Body of pancreas (tissue), 4 donors: ENCODE results near the gene ERMP1. TPM values are rescaled to one million over a fixed set of nuclear protein-coding genes. Genes with fewer than 3 reads are reported as not detected.

Experiments
- ATAC-seq: fragments of 150-250 bp; one replicate; pipeline ENCODE4 v1.9.1; 2016
- DNase-seq, 4 donors: peaks; one replicate each; pipeline ENCODE4 v3.0.0-alpha.2; 2019
- H3K27ac ChIP-seq, 4 donors: fragments of 200-600 bp; sonication (generic); 1 replicate in 3 of 4; 2 replicates in 1 of 4; pipeline versions ENCODE4 v1.5.1 to v1.6.1; 2016 to 2019; ENCODE audit warnings: mild to moderate bottlenecking in 1 of 4, mixed read lengths in 1 of 4, moderate library complexity in 1 of 4
- H3K27me3 ChIP-seq, 2 donors: fragments of 200-600 bp; sonication (generic); one replicate each; pipeline ENCODE4 v1.6.0; 2016; ENCODE audit warnings: mild to moderate bottlenecking in 1 of 2
- H3K36me3 ChIP-seq, 2 donors: fragments of 200-600 bp; sonication (generic); replicated peaks in 1 of 2; 2 replicates each; pipeline ENCODE4 v1.5.1; 2016; ENCODE audit warnings: low read depth in 2 of 2; ENCODE audit not compliant: insufficient read depth in 1 of 2
- H3K4me1 ChIP-seq: fragments of 200-600 bp; sonication (generic); one replicate; pipeline ENCODE4 v1.6.0; 2016
- H3K4me3 ChIP-seq, 2 donors: fragments of 200-600 bp; sonication (generic); 1 replicate in 1 of 2; 2 replicates in 1 of 2; pipeline ENCODE4 v1.5.1; 2016 to 2019
- H3K9me3 ChIP-seq, 3 donors: fragments of 200-600 bp; sonication (generic); 1 replicate in 2 of 3; 2 replicates in 1 of 3; pipeline ENCODE4 v1.5.1; 2016
- POLR2A ChIP-seq, 3 donors: fragments of 450-650 bp; IDR thresholded peaks; one replicate each; pipeline ENCODE4 v1.6.1; 2016; ENCODE audit warnings: antibody characterized with exemption in 3 of 3, mild to moderate bottlenecking in 2 of 3
- WGBS, 2 donors: methylation state at CpG; one replicate each; pipeline ENCODE4 v1.1.5; 2017; 5-methylcytosine and 5-hydroxymethylcytosine counted together
- intact Hi-C: fragments of 100-400 bp; cut with DNase I; formaldehyde crosslinking; loops from one replicate; pipeline ENCODE4 v1.15.1; 2023
- total RNA-seq, 2 donors: library from RNA; depleted of rRNA; stranded (reverse); fragments of >200 nt; gene quantifications; one replicate each; pipeline ENCODE4 v1.1.0, GENCODE V29; 2016
- TF ChIP-seq, protein P1 (sequence below), 7 experiments: fragments of 450-650 bp in 4 of 7; fragments of 200-600 bp in 3 of 7; sonication (generic) in 3 of 7; IDR thresholded peaks; one replicate each; pipeline ENCODE4 v1.5.1; 2016 to 2019; ENCODE audit warnings: antibody characterized with exemption in 7 of 7

Gene ERMP1
- total RNA-seq, 2 donors from 2014 or later: 11.2 to 11.9 TPM

GRCh38 chr9:5876026-5876425 lies 43.1 kb upstream of the ERMP1 start:
- DNase-seq: no peak
- no peaks in the 10 kb centered on the region for H3K4me1 ChIP-seq
- ATAC-seq: no peak
- TF ChIP-seq, protein P1, sequence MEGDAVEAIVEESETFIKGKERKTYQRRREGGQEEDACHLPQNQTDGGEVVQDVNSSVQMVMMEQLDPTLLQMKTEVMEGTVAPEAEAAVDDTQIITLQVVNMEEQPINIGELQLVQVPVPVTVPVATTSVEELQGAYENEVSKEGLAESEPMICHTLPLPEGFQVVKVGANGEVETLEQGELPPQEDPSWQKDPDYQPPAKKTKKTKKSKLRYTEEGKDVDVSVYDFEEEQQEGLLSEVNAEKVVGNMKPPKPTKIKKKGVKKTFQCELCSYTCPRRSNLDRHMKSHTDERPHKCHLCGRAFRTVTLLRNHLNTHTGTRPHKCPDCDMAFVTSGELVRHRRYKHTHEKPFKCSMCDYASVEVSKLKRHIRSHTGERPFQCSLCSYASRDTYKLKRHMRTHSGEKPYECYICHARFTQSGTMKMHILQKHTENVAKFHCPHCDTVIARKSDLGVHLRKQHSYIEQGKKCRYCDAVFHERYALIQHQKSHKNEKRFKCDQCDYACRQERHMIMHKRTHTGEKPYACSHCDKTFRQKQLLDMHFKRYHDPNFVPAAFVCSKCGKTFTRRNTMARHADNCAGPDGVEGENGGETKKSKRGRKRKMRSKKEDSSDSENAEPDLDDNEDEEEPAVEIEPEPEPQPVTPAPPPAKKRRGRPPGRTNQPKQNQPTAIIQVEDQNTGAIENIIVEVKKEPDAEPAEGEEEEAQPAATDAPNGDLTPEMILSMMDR (IDR thresholded peaks at IDR 0.05): no peak
- TF ChIP-seq POLR2A (IDR thresholded peaks at IDR 0.05): no peak
- no peak overlapping the region for H3K4me3 ChIP-seq
- intact Hi-C loops: no loop called here
- H3K27me3 ChIP-seq: no peaks in the 10 kb centered on the region
- 46 to 80% methylated on average over 1 of the region's 1 CpG for WGBS, 2 donors
- H3K36me3 ChIP-seq: no peaks in the 10 kb centered on the region
- no peak overlapping the region for H3K27ac ChIP-seq
- no peaks in the 10 kb centered on the region for H3K9me3 ChIP-seq

DNA sequence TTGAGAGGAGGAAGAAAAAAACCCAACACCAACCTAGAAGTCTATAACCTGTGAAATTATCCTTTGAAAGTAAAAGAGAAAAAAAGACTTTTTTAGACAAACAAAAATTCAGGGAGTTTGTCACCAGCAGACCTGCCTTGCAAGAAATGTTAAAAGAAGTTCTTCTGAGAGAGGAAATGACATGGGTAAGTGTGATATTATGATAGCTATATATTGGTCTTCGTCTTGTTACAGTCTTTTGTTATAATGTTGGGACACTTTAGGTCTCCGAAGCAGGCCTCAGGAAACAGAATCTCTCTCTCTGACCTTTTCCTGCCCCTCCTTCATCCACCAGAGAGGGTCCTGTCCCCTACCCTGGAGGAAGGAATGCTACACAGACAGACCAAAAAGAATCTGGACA lies 41.1 kb upstream of the ERMP1 start:
- no peak overlapping the region for H3K27ac ChIP-seq
- no peaks in the 10 kb centered on the region for H3K27me3 ChIP-seq
- H3K4me3 ChIP-seq: no peak overlapping the region
- intact Hi-C loops: no loop called here
- no peaks in the 10 kb centered on the region for H3K4me1 ChIP-seq
- ATAC-seq (no peak), DNase-seq (no peak)
- 82 to 89% methylated on average over 2 of the region's 2 CpGs for WGBS, 2 donors
- no peak for TF ChIP-seq POLR2A (IDR thresholded peaks at IDR 0.05)
- TF ChIP-seq, protein P1 (IDR thresholded peaks at IDR 0.05): no peak
- no peaks in the 10 kb centered on the region for H3K36me3 ChIP-seq
- no peaks in the 10 kb centered on the region for H3K9me3 ChIP-seq

- Histone ChIP-seq H3K4me3 (no peak overlapping the region), H3K27ac (no peak overlapping the region), H3K27me3 (no peaks in the 10 kb centered on the region), H3K4me1 (no peaks in the 10 kb centered on the region), H3K36me3 (no peaks in the 10 kb centered on the region), H3K9me3 (no peaks in the 10 kb centered on the region)
- TF ChIP-seq, protein P1 (IDR thresholded peaks at IDR 0.05): no peak
- no peak for TF ChIP-seq POLR2A (IDR thresholded peaks at IDR 0.05)
- WGBS, 2 donors: 85 to 93% methylated on average over 5 of the region's 5 CpGs
- no peak for DNase-seq
- no peak for ATAC-seq
- intact Hi-C loops: no loop called here
Measured at GRCh38 chr9:5873439-5873838, 40.5 kb upstream of the ERMP1 start.

- no peaks in the 10 kb centered on the region for H3K36me3 ChIP-seq
- H3K4me1 ChIP-seq: no peaks in the 10 kb centered on the region
- H3K27ac ChIP-seq: no peak overlapping the region
- no peak for TF ChIP-seq POLR2A (IDR thresholded peaks at IDR 0.05)
- TF ChIP-seq, protein P1 (IDR thresholded peaks at IDR 0.05): no peak
- H3K27me3 ChIP-seq: no peaks in the 10 kb centered on the region
- DNase-seq: no peak
- H3K9me3 ChIP-seq: no peaks in the 10 kb centered on the region
- ATAC-seq: no peak
- intact Hi-C loops: no loop called here
- H3K4me3 ChIP-seq: no peak overlapping the region
- WGBS, 2 donors: 63 to 73% methylated on average over 4 of the region's 4 CpGs
Measured at GRCh38 chr9:5872511-5872910, 39.6 kb upstream of the ERMP1 start.

- no peaks in the 10 kb centered on the region for H3K36me3 ChIP-seq
- no peak overlapping the region for H3K4me3 ChIP-seq
- 55 to 57% methylated on average over 2 of the region's 2 CpGs for WGBS, 2 donors
- no peak overlapping the region for H3K27ac ChIP-seq
- ATAC-seq (no peak), DNase-seq (no peak)
- H3K4me1 ChIP-seq: no peaks in the 10 kb centered on the region
- TF ChIP-seq POLR2A (IDR thresholded peaks at IDR 0.05): no peak
- intact Hi-C loops: no loop called here
- H3K27me3 ChIP-seq: no peaks in the 10 kb centered on the region
- H3K9me3 ChIP-seq: no peaks in the 10 kb centered on the region
Measured at GRCh38 chr9:5871785-5872184, 38.9 kb upstream of the ERMP1 start.
